B cell (primary cell): Measurements from ENCODE around the gene NLGN1. TPM values are rescaled to one million over a fixed set of nuclear protein-coding genes. Genes with fewer than 3 reads are reported as not detected.

Source experiments
- ATAC-seq: fragments of 200-7000 bp; cut with Tn5 transposase; one replicate; pipeline ENCODE4 v1.10.0; 2021; ENCODE audit warnings: low read depth, mild to moderate bottlenecking, moderate number of reproducible peaks, moderate library complexity
- CTCF ChIA-PET: fragments of 350-600 bp; sonication (Branson Sonifier 250); formaldehyde crosslinking; loops from one replicate; lab custom pipeline; 2021; ENCODE audit warnings: antibody characterized with exemption, inconsistent platforms; lab: Charles Lee
- POLR2A ChIA-PET: fragments of 350-600 bp; sonication (Branson Sonifier 250); formaldehyde crosslinking; loops from one replicate; lab custom pipeline; 2021; ENCODE audit warnings: antibody characterized with exemption; lab: Charles Lee
- DNase-seq: peaks from one replicate; pipeline ENCODE4 v3.0.0; 2013
- H2AFZ ChIP-seq: 2 replicates; pipeline ENCODE4 v1.6.1; 2012; ENCODE audit warnings: mild to moderate bottlenecking, low read depth, low read length; ENCODE audit not compliant: insufficient read depth, poor library complexity, severe bottlenecking
- H3K27ac ChIP-seq, 2 donors: 1 replicate in 1 of 2; 2 replicates in 1 of 2; pipeline ENCODE4 v1.5.1; 2012 to 2013; ENCODE audit warnings: low read length in 2 of 2, mild to moderate bottlenecking in 2 of 2, moderate library complexity in 1 of 2
- H3K27me3 ChIP-seq, 4 experiments: fragments of 200-600 bp in 1 of 4; sonication (generic) in 1 of 4; replicated peaks in 1 of 4; 1 replicate in 2 of 4; 2 replicates in 2 of 4; pipeline versions ENCODE4 v1.6.1 to v1.7.0; 2013 to 2016; ENCODE audit warnings: low read length in 3 of 4, mild to moderate bottlenecking in 2 of 4, mixed read lengths in 1 of 4, moderate library complexity in 1 of 4; ENCODE audit not compliant: insufficient read depth in 4 of 4, control insufficient read depth in 3 of 4; ENCODE audit errors: control extremely low read depth in 1 of 4
- H3K36me3 ChIP-seq, 2 experiments: replicated peaks in 1 of 2; 1 replicate in 1 of 2; 2 replicates in 1 of 2; pipeline versions ENCODE4 v1.6.1 to v1.7.1; 2013; ENCODE audit warnings: low read length in 1 of 2; ENCODE audit not compliant: insufficient read depth in 2 of 2, control insufficient read depth in 1 of 2; ENCODE audit errors: control extremely low read depth in 1 of 2, extremely low read depth in 1 of 2
- H3K4me1 ChIP-seq, 2 donors: fragments of 200-600 bp in 1 of 2; sonication (generic) in 1 of 2; 1 replicate in 1 of 2; 2 replicates in 1 of 2; pipeline versions ENCODE4 v1.5.1 to v1.6.1; 2013 to 2017; ENCODE audit warnings: low read length in 2 of 2; ENCODE audit not compliant: control insufficient read depth in 2 of 2, insufficient read depth in 2 of 2
- H3K4me2 ChIP-seq: replicated peaks from 2 replicates; pipeline ENCODE3; 2012; ENCODE audit warnings: mild to moderate bottlenecking, low read depth, low read length; ENCODE audit not compliant: poor library complexity, severe bottlenecking
- H3K4me3 ChIP-seq, 5 experiments: fragments of 200-600 bp in 1 of 5; sonication (generic) in 1 of 5; 1 replicate in 3 of 5; 2 replicates in 2 of 5; pipeline versions ENCODE4 v1.5.1 to v1.7.0; 2011 to 2016; ENCODE audit warnings: low read length in 4 of 5, mild to moderate bottlenecking in 4 of 5, low read depth in 2 of 5, control low read depth in 1 of 5, moderate library complexity in 1 of 5; ENCODE audit not compliant: insufficient read depth in 1 of 5; ENCODE audit errors: control extremely low read depth in 1 of 5, extremely low read depth in 1 of 5
- H3K79me2 ChIP-seq: fragments of 200-600 bp; sonication (generic); one replicate; pipeline ENCODE4 v1.6.0; 2016; ENCODE audit warnings: low read length; ENCODE audit not compliant: control insufficient read depth, insufficient read depth
- H3K9ac ChIP-seq: fragments of 200-600 bp; sonication (generic); 2 replicates; pipeline ENCODE4 v1.6.1; 2017; ENCODE audit warnings: mild to moderate bottlenecking, low read length, moderate library complexity
- H3K9me3 ChIP-seq, 3 donors: one replicate each; pipeline versions ENCODE4 v1.6.1 to v1.7.1; 2013; ENCODE audit warnings: low read length in 2 of 3; ENCODE audit not compliant: control insufficient read depth in 2 of 3, insufficient read depth in 1 of 3; ENCODE audit errors: control extremely low read depth in 1 of 3
- H4K20me1 ChIP-seq: 2 replicates; pipeline ENCODE4 v1.6.0; 2012; ENCODE audit warnings: mild to moderate bottlenecking, low read length; ENCODE audit not compliant: insufficient read depth, control insufficient read depth, poor library complexity, severe bottlenecking
- H3K27ac Mint-ChIP-seq: one replicate; pipeline ENCODE4 v1.8.0; 2021; ENCODE audit warnings: mixed read lengths
- H3K27me3 Mint-ChIP-seq: one replicate; pipeline ENCODE4 v1.8.0; 2021; ENCODE audit warnings: mixed read lengths
- H3K4me1 Mint-ChIP-seq: one replicate; pipeline ENCODE4 v1.8.0; 2021; ENCODE audit warnings: mixed read lengths
- H3K4me3 Mint-ChIP-seq: one replicate; pipeline ENCODE4 v1.8.0; 2021; ENCODE audit warnings: mixed read lengths
- H3K9me3 Mint-ChIP-seq: one replicate; pipeline ENCODE4 v1.8.0; 2022; ENCODE audit warnings: mixed read lengths; ENCODE audit not compliant: insufficient read depth
- EZH2 ChIP-seq: IDR thresholded peaks from 2 replicates; pipeline ENCODE4 v1.6.1; 2012; ENCODE audit warnings: borderline replicate concordance, low read depth, mild to moderate bottlenecking, moderate library complexity, low read length; ENCODE audit not compliant: insufficient read depth, poor library complexity, severe bottlenecking
- WGBS: methylation state at CpG from one replicate; pipeline ENCODE4 v1.1.5; 2013; ENCODE audit warnings: missing lambda C conversion rate; ENCODE audit not compliant: insufficient coverage; 5-methylcytosine and 5-hydroxymethylcytosine counted together
- intact Hi-C: fragments of 100-400 bp; cut with micrococcal nuclease; formaldehyde crosslinking; loops from one replicate; pipeline ENCODE4 v1.10.0; 2022
- polyA plus RNA-seq: library from polyadenylated mRNA; depleted of rRNA; stranded (reverse); fragments of >200 nt; gene quantifications from 2 replicates; pipeline ENCODE4 v1.2.3, GENCODE V29; 2012
- total RNA-seq, 2 donors: library from RNA; stranded (reverse); fragments of 120-200 nt in 1 of 2; gene quantifications; 1 replicate in 1 of 2; 2 replicates in 1 of 2; pipeline versions ENCODE4 v1.2.3 to v1.2.4, GENCODE V29; 2013 to 2022
- TF ChIP-seq, protein P1 (sequence below): fragments of 200-600 bp; IDR thresholded peaks from one replicate; pipeline ENCODE4 v1.8.0; 2022; ENCODE audit warnings: antibody characterized with exemption, mild to moderate bottlenecking

The NLGN1 gene
- total and polyA plus RNA-seq, 2 donors (not counting 1 experiment from before 2014, with no cell fraction given), result not detected

DNA sequence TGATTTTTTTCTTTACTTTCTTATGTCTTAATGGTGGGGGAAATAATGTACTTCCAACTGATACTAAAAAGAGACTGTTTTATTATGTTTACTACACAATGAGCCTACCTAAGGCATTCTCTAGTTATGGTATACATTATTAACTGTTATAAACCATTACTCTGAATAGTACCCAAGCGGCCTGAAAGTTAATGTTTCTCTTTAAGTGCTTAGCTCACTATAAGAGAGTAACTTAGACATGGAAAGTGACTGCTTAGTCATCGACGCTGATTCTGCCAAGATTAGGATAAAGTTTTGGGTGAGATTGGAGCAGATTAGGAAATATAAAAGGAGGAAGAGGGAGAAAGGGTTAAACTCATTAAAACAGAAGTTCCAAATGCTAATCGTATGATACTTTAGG is 365.0 kb downstream of the NLGN1 start:
- Histone ChIP-seq H3K4me2 (no peak overlapping the region), H4K20me1 (no peaks in the 10 kb centered on the region), H3K27me3 (no peaks in the 10 kb centered on the region), H3K4me3 (no peak overlapping the region), H3K4me1 (no peaks in the 10 kb centered on the region), H3K36me3 (no peaks in the 10 kb centered on the region), H2AFZ (no peak overlapping the region), H3K27ac (no peak overlapping the region), H3K9me3 (peaks cover 0 to 2% (median 0%) of the 10 kb centered on the region in 3 donors), H3K9ac (no peak overlapping the region), H3K79me2 (no peaks in the 10 kb centered on the region)
- ChIA-PET POLR2A (no interaction called here), CTCF (no interaction called here)
- DNase-seq, result no peak
- no peak for TF ChIP-seq EZH2
- TF ChIP-seq, protein P1, sequence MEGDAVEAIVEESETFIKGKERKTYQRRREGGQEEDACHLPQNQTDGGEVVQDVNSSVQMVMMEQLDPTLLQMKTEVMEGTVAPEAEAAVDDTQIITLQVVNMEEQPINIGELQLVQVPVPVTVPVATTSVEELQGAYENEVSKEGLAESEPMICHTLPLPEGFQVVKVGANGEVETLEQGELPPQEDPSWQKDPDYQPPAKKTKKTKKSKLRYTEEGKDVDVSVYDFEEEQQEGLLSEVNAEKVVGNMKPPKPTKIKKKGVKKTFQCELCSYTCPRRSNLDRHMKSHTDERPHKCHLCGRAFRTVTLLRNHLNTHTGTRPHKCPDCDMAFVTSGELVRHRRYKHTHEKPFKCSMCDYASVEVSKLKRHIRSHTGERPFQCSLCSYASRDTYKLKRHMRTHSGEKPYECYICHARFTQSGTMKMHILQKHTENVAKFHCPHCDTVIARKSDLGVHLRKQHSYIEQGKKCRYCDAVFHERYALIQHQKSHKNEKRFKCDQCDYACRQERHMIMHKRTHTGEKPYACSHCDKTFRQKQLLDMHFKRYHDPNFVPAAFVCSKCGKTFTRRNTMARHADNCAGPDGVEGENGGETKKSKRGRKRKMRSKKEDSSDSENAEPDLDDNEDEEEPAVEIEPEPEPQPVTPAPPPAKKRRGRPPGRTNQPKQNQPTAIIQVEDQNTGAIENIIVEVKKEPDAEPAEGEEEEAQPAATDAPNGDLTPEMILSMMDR, result no peak
- Mint-ChIP-seq H3K27me3 (no peaks in the 10 kb centered on the region), H3K4me1 (no peaks in the 10 kb centered on the region), H3K27ac (no peak overlapping the region), H3K4me3 (no peak overlapping the region), H3K9me3 (peaks cover 1% of the 10 kb centered on the region)
- ATAC-seq, result no peak
- no CpG with 5 or more reads among the region's 4 CpGs for WGBS
- intact Hi-C loops, result no loop called here

DNA sequence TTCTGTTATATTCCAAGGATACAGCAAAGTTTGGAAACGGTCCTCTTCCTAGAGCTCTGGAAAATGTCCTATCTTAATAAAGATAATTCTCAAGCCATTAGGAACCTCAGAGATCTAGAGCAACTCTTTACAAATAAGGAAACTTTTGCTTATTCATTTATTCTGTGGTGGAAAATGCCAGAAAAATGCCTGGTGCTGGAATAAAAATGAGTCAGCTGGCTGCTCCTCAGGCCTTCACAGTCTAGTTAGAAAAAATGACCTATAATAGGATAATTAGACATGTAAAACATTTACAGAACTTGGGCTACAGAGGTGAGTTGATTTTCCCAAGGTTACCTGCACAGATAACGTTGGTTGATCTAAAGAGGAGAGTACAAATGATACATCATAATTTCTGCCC is 372.5 kb downstream of the NLGN1 start:
- Mint-ChIP-seq H3K4me1 (no peaks in the 10 kb centered on the region), H3K27me3 (no peaks in the 10 kb centered on the region), H3K27ac (no peak overlapping the region), H3K9me3 (peaks cover 1% of the 10 kb centered on the region), H3K4me3 (no peak overlapping the region)
- H3K9me3 ChIP-seq, result peaks cover 0 to 2% (median 0%) of the 10 kb centered on the region in 3 donors
- WGBS, result no CpG with 5 or more reads among the region's 2 CpGs
- no peaks in the 10 kb centered on the region for H3K36me3 ChIP-seq
- ATAC-seq, result no peak
- no peak for DNase-seq
- TF ChIP-seq EZH2, result no peak
- TF ChIP-seq, protein P1, result no peak
- no peak overlapping the region for H3K27ac ChIP-seq
- no peaks in the 10 kb centered on the region for H3K27me3 ChIP-seq
- H3K4me3 ChIP-seq, result no peak overlapping the region
- H4K20me1 ChIP-seq, result no peaks in the 10 kb centered on the region
- no peaks in the 10 kb centered on the region for H3K4me1 ChIP-seq
- H2AFZ ChIP-seq, result no peak overlapping the region
- H3K79me2 ChIP-seq, result no peaks in the 10 kb centered on the region
- no peak overlapping the region for H3K4me2 ChIP-seq
- H3K9ac ChIP-seq, result no peak overlapping the region
- intact Hi-C loops, result no loop called here
- POLR2A ChIA-PET, result no interaction called here
- CTCF ChIA-PET, result no interaction called here
